ENCODE data around the gene ANKRD52. TPM values are rescaled to one million over a fixed set of nuclear protein-coding genes. Genes with fewer than 3 reads are reported as not detected.

Gene ANKRD52
- total and polyA plus RNA-seq, 9 of the 15 experiments (the other 6 are each of a cell fraction or from before 2014, with no cell fraction given): 0.52 to 46.8 (median 7.9) TPM

GRCh38 chr12:56189099-56189917 is 68.9 kb downstream of the ANKRD52 start, which contains the start of gene SMARCC2 (continued):
- no peak for TF ChIP-seq ZNF609 (CRISPR knock-in tag; IDR thresholded peaks at IDR 0.05; ENCODE audit: borderline replicate concordance)
- no peak for TF ChIP-seq PTTG1 (tag; IDR thresholded peaks at IDR 0.05; ENCODE audit: low read depth)
- TF ChIP-seq SPI1 (IDR thresholded peaks at IDR 0.05; ENCODE audit: borderline replicate concordance, low read depth, low read length): no peak
- TF ChIP-seq, protein P1, sequence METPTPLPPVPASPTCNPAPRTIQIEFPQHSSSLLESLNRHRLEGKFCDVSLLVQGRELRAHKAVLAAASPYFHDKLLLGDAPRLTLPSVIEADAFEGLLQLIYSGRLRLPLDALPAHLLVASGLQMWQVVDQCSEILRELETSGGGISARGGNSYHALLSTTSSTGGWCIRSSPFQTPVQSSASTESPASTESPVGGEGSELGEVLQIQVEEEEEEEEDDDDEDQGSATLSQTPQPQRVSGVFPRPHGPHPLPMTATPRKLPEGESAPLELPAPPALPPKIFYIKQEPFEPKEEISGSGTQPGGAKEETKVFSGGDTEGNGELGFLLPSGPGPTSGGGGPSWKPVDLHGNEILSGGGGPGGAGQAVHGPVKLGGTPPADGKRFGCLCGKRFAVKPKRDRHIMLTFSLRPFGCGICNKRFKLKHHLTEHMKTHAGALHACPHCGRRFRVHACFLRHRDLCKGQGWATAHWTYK (CRISPR knock-in tag; IDR thresholded peaks at IDR 0.05): no peak
- TF ChIP-seq NFE2 (IDR thresholded peaks at IDR 0.05; ENCODE audit: low read depth): no peak
- 0 out of 2 replicates have a peak, but pooled peaks have one; percentile 25 for TF ChIP-seq SREBF1 (IDR thresholded peaks at IDR 0.05; ENCODE audit: borderline replicate concordance, low read depth, low read length)
- no peak for TF ChIP-seq CBX5 (IDR thresholded peaks at IDR 0.05; ENCODE audit: borderline replicate concordance, low read depth)
- no peak for TF ChIP-seq TCF7 (IDR thresholded peaks at IDR 0.05; ENCODE audit: borderline replicate concordance)
- TF ChIP-seq NFIX (CRISPR knock-in tag; IDR thresholded peaks at IDR 0.05; ENCODE audit: low read depth): no peak
- no peak for TF ChIP-seq ZNF175 (CRISPR knock-in tag; IDR thresholded peaks at IDR 0.05; ENCODE audit: low read depth)
- no peak for TF ChIP-seq EZH2 (IDR thresholded peaks at IDR 0.05; ENCODE audit: borderline replicate concordance, low read depth, low read length)
- no peak for TF ChIP-seq DPF2 (IDR thresholded peaks at IDR 0.05)
- no peak for TF ChIP-seq KLF13 (tag; IDR thresholded peaks at IDR 0.05; ENCODE audit: borderline replicate concordance, low read depth)
- no peak for TF ChIP-seq HSF4 (CRISPR knock-in tag; IDR thresholded peaks at IDR 0.05; ENCODE audit: borderline replicate concordance)
- TF ChIP-seq BCL6 (CRISPR knock-in tag; IDR thresholded peaks at IDR 0.05): no peak
- peak; percentile 65 for TF ChIP-seq JUND (IDR thresholded peaks at IDR 0.05; ENCODE audit: borderline replicate concordance, low read depth, low read length)
- no peak; the same call in 2 of the 3 replicates for TF ChIP-seq JUND (tag; IDR thresholded peaks at IDR 0.05; ENCODE audit: borderline replicate concordance, low read depth, low read length)
- TF ChIP-seq MAX (CRISPR knock-in tag; IDR thresholded peaks at IDR 0.05): no peak

Data from K562 (cell line).